Endothelial cell of umbilical vein (primary cell): ENCODE data around the gene PTCH1. TPM values are rescaled to one million over a fixed set of nuclear protein-coding genes. Genes with fewer than 3 reads are reported as not detected.

Experiments
- BruUV-seq: library from RNA; stranded (reverse); fragments of 400-500 nt; replicated peaks from 2 replicates; lab custom pipeline; 2021; lab: Mats Ljungman, UMichigan
- CTCF ChIA-PET: fragments of 300-600, 350-600 bp; sonication (Branson Sonifier 250); formaldehyde crosslinking; loops from one replicate; lab custom pipeline; 2021; ENCODE audit warnings: antibody characterized with exemption, inconsistent platforms; lab: Charles Lee
- POLR2A ChIA-PET: fragments of 300-600, 350-600 bp; sonication (Branson Sonifier 250); formaldehyde crosslinking; loops from one replicate; lab custom pipeline; 2021; ENCODE audit warnings: antibody characterized with exemption, inconsistent platforms; lab: Charles Lee
- DNase-seq: peaks from one replicate; pipeline ENCODE4 v3.0.0-alpha.2; 2011; ENCODE audit warnings: low read depth, low spot score
- FAIRE-seq: peaks from 2 replicates; lab custom pipeline; 2011; peaks lifted over from hg19 to GRCh38; lab: Jason Lieb, UNC
- H2AFZ ChIP-seq: 2 replicates; pipeline ENCODE4 v1.6.0; 2012; ENCODE audit warnings: low read depth, low read length, control low read depth, inconsistent platforms
- H3K27ac ChIP-seq: 2 replicates; pipeline ENCODE4 v1.5.1; 2011; ENCODE audit warnings: low read depth, mild to moderate bottlenecking, control low read depth, low read length, moderate library complexity; ENCODE audit not compliant: insufficient read depth
- H3K27me3 ChIP-seq, 2 experiments: 2 replicates each; pipeline versions ENCODE4 v1.6.0 to v1.6.1; 2011; ENCODE audit warnings: low read length in 2 of 2, mixed read lengths in 1 of 2; ENCODE audit not compliant: control insufficient read depth in 2 of 2, insufficient read depth in 2 of 2
- H3K36me3 ChIP-seq, 2 experiments: 2 replicates in 1 of 2; 3 replicates in 1 of 2; pipeline ENCODE4 v1.5.1; 2011; ENCODE audit warnings: low read length in 2 of 2, mild to moderate bottlenecking in 1 of 2, moderate library complexity in 1 of 2; ENCODE audit not compliant: control insufficient read depth in 2 of 2, insufficient read depth in 2 of 2; ENCODE audit errors: extremely low read depth in 1 of 2
- H3K4me1 ChIP-seq: 3 replicates; pipeline ENCODE4 v1.5.1; 2011; ENCODE audit warnings: mild to moderate bottlenecking, low read length; ENCODE audit not compliant: control insufficient read depth, insufficient read depth; ENCODE audit errors: extremely low read depth
- H3K4me2 ChIP-seq: 2 replicates; pipeline ENCODE4 v1.6.1; 2011; ENCODE audit warnings: low read length, control low read depth, mixed read lengths; ENCODE audit not compliant: insufficient read depth
- H3K4me3 ChIP-seq, 3 experiments: fragments of 200-600 bp in 1 of 3; sonication (generic), shearing (Covaris generic) in 1 of 3; replicated peaks in 1 of 3; 2 replicates each; pipeline ENCODE4 v1.5.1; 2011 to 2016; ENCODE audit warnings: control low read depth in 3 of 3, low read length in 3 of 3, mild to moderate bottlenecking in 2 of 3, inconsistent platforms in 1 of 3, low read depth in 1 of 3, moderate library complexity in 1 of 3; ENCODE audit not compliant: insufficient read depth in 1 of 3
- H3K79me2 ChIP-seq: 2 replicates; pipeline ENCODE4 v1.6.0; 2012; ENCODE audit warnings: low read length, inconsistent platforms; ENCODE audit not compliant: control insufficient read depth, insufficient read depth
- H3K9ac ChIP-seq: replicated peaks from 2 replicates; pipeline ENCODE3; 2011; ENCODE audit warnings: low read length, control low read depth; ENCODE audit not compliant: insufficient read depth; ENCODE audit errors: extremely low read depth
- H3K9me1 ChIP-seq: replicated peaks from 3 replicates; pipeline ENCODE4 v1.6.0; 2011; ENCODE audit warnings: mild to moderate bottlenecking, low read length; ENCODE audit not compliant: control insufficient read depth, insufficient read depth; ENCODE audit errors: extremely low read depth
- H3K9me3 ChIP-seq: replicated peaks from 2 replicates; pipeline ENCODE4 v1.5.1; 2012; ENCODE audit warnings: low read length, inconsistent platforms; ENCODE audit not compliant: control insufficient read depth, insufficient read depth
- H4K20me1 ChIP-seq: replicated peaks from 2 replicates; pipeline ENCODE3; 2011; ENCODE audit warnings: mild to moderate bottlenecking, low read length; ENCODE audit not compliant: control insufficient read depth, insufficient read depth; ENCODE audit errors: extremely low read depth
- EZH2 ChIP-seq: IDR thresholded peaks from 2 replicates; pipeline ENCODE4 v1.6.1; 2012; ENCODE audit warnings: borderline replicate concordance, low read depth, mild to moderate bottlenecking, moderate library complexity, low read length, inconsistent platforms; ENCODE audit not compliant: severe bottlenecking
- FOS ChIP-seq: IDR thresholded peaks from 2 replicates; pipeline ENCODE4 v1.6.1; 2011; ENCODE audit warnings: mild to moderate bottlenecking, low read length, moderate library complexity, borderline replicate concordance; ENCODE audit not compliant: insufficient read depth
- GATA2 ChIP-seq: IDR thresholded peaks from 2 replicates; pipeline ENCODE4 v1.7.0; 2011; ENCODE audit warnings: low read depth, mild to moderate bottlenecking, moderate library complexity, mixed read lengths, low read length; ENCODE audit not compliant: insufficient read length, insufficient read depth
- JUN ChIP-seq: IDR thresholded peaks from 2 replicates; pipeline ENCODE4 v1.6.1; 2011; ENCODE audit warnings: borderline replicate concordance, low read depth; ENCODE audit not compliant: insufficient read length, insufficient read depth
- POLR2A ChIP-seq: IDR thresholded peaks from 2 replicates; pipeline ENCODE4 v1.6.1; 2012; ENCODE audit warnings: low read depth, mild to moderate bottlenecking, control low read depth, low read length
- POLR2AphosphoS5 ChIP-seq: IDR thresholded peaks from 2 replicates; pipeline ENCODE4 v1.6.1; 2012; ENCODE audit warnings: low read depth, mild to moderate bottlenecking, control low read depth, low read length, moderate library complexity; ENCODE audit not compliant: insufficient read depth
- dilution Hi-C: fragments of 300-500 bp; cut with MboI; formaldehyde crosslinking; loops from one replicate; pipeline ENCODE4 v1.15.0; 2019; ENCODE audit warnings: low sequenced_read_pairs; ENCODE audit not compliant: extremely low pct_ligation_motif_present
- intact Hi-C: fragments of 100-400 bp; cut with micrococcal nuclease; formaldehyde crosslinking; loops from one replicate; pipeline ENCODE4 v1.10.0; 2022
- polyA plus RNA-seq, 4 experiments: library from polyadenylated mRNA; depleted of rRNA in 3 of 4; stranded (reverse) in 3 of 4; unstranded in 1 of 4; fragments of >200 nt; gene quantifications; 2 replicates each; pipeline versions ENCODE4 v1.2.1 to v1.2.3, GENCODE V29; 2011 to 2012; ENCODE audit warnings: missing spikeins in 1 of 4
- total RNA-seq: library from RNA; stranded (reverse); gene quantifications from 2 replicates; pipeline ENCODE4 v1.2.3, GENCODE V29; 2021
- TF ChIP-seq, protein P1 (sequence below), 2 donors: IDR thresholded peaks; 1 replicate in 1 of 2; 2 replicates in 1 of 2; pipeline ENCODE4 v1.5.1; 2011; ENCODE audit warnings: low read length in 2 of 2, mild to moderate bottlenecking in 2 of 2, moderate library complexity in 2 of 2, control low read depth in 1 of 2, inconsistent platforms in 1 of 2, low read depth in 1 of 2; ENCODE audit not compliant: insufficient read depth in 1 of 2; ENCODE audit errors: extremely low read depth in 1 of 2
- TF ChIP-seq, protein P2 (sequence below): IDR thresholded peaks from 2 replicates; pipeline ENCODE4 v1.6.1; 2011; ENCODE audit not compliant: insufficient read depth, insufficient read length

PTCH1 gene
- total and polyA plus RNA-seq, 2 donors (not counting 3 experiments of a cell fraction or from before 2014, with no cell fraction given), result 3.9 to 12.1 TPM

DNA sequence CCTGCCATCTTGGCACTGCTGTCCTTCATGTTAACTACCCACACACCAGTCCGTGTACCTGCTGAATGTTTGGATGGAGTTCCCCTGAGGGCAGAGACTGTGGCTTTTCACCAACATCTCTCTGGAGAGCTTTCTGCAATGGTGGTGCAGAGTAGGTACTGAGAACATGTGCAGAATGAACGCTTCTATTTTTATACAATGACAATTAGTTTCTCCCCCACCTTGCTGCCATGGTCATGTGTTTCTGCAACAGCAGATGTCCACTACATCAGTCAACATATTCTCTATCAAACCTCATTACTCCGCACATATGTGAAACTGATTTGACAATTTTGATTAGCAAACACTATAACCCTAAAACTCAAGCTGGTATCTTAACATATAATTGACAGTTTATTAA, 14.5 kb downstream of the PTCH1 start:
- no peak overlapping the region for H3K27ac ChIP-seq
- H3K4me3 ChIP-seq, result no peak overlapping the region
- H3K9me1 ChIP-seq, result no peaks in the 10 kb centered on the region
- no peaks in the 10 kb centered on the region for H3K27me3 ChIP-seq
- intact Hi-C loops, result no loop called here
- BruUV-seq, result no TSS peak
- H3K4me2 ChIP-seq, result no peak overlapping the region
- POLR2A ChIA-PET, result no interaction called here
- CTCF ChIA-PET, result no interaction called here
- H3K36me3 ChIP-seq, result no peaks in the 10 kb centered on the region
- H3K9ac ChIP-seq, result no peak overlapping the region
- no peaks in the 10 kb centered on the region for H4K20me1 ChIP-seq
- no peak for TF ChIP-seq JUN
- TF ChIP-seq GATA2, result no peak
- TF ChIP-seq POLR2A, result no peak
- no peak for TF ChIP-seq POLR2AphosphoS5
- TF ChIP-seq FOS, result no peak
- no peak for TF ChIP-seq EZH2
- TF ChIP-seq, protein P1, sequence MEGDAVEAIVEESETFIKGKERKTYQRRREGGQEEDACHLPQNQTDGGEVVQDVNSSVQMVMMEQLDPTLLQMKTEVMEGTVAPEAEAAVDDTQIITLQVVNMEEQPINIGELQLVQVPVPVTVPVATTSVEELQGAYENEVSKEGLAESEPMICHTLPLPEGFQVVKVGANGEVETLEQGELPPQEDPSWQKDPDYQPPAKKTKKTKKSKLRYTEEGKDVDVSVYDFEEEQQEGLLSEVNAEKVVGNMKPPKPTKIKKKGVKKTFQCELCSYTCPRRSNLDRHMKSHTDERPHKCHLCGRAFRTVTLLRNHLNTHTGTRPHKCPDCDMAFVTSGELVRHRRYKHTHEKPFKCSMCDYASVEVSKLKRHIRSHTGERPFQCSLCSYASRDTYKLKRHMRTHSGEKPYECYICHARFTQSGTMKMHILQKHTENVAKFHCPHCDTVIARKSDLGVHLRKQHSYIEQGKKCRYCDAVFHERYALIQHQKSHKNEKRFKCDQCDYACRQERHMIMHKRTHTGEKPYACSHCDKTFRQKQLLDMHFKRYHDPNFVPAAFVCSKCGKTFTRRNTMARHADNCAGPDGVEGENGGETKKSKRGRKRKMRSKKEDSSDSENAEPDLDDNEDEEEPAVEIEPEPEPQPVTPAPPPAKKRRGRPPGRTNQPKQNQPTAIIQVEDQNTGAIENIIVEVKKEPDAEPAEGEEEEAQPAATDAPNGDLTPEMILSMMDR (IDR thresholded peaks at IDR 0.05; ENCODE audit: extremely low read depth in 1 of 2, insufficient read depth in 1 of 2, low read depth in 1 of 2, low read length in 2 of 2), result no peak
- TF ChIP-seq, protein P2, sequence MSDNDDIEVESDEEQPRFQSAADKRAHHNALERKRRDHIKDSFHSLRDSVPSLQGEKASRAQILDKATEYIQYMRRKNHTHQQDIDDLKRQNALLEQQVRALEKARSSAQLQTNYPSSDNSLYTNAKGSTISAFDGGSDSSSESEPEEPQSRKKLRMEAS, result no peak
- no peaks in the 10 kb centered on the region for H3K9me3 ChIP-seq
- no peaks in the 10 kb centered on the region for H3K79me2 ChIP-seq
- H2AFZ ChIP-seq, result no peak overlapping the region
- DNase-seq (no peak), FAIRE-seq (no peak)
- dilution Hi-C loops, result no loop called here
- peaks cover 3% of the 10 kb centered on the region for H3K4me1 ChIP-seq
